Head of caudate nucleus (tissue), 42 donors: ENCODE data around the gene ZNF570.

Experiments used
- DNase-seq, 42 donors: peaks; one replicate each; pipeline versions ENCODE4 v3.0.0 to v3.0.0-alpha.2; 2020 to 2021; ENCODE audit warnings: mixed read lengths in 7 of 42
- intact Hi-C: fragments of 100-400 bp; cut with DNase I; formaldehyde crosslinking; loops from one replicate; pipeline ENCODE4 v1.15.0; 2022

Gene ZNF570

GRCh38 chr19:37537391-37537947, 68.3 kb downstream of the ZNF570 start:
- no peak for DNase-seq
- intact Hi-C loops: no loop called here
